ENCODE results near the gene HNMT.

Gene HNMT

GRCh38 chr2:138009622-138010021, 45.3 kb downstream of the HNMT start:
- Histone ChIP-seq H3K36me3 (ENCODE audit: control insufficient read depth, insufficient read depth, low read length) (no peaks in the 10 kb centered on the region), H3K27ac (ENCODE audit: low read depth, low read length) (no peak overlapping the region), H4K5ac (ENCODE audit: low read length) (no peak overlapping the region), H2BK5ac (ENCODE audit: low read length) (no peak overlapping the region), H3K79me2 (ENCODE audit: control insufficient read depth, insufficient read depth, low read length) (no peaks in the 10 kb centered on the region), H2BK15ac (replicated peaks; ENCODE audit: low read depth) (no peak overlapping the region), H3K56ac (ENCODE audit: low read length) (no peak overlapping the region), H3K4me2 (ENCODE audit: low read length) (no peak overlapping the region), H2AK5ac (ENCODE audit: low read length) (no peak overlapping the region), H3K23ac (ENCODE audit: low read length) (no peak overlapping the region), H3K4ac (ENCODE audit: low read depth, low read length) (no peak overlapping the region), H3K9ac (ENCODE audit: low read length) (no peak overlapping the region), H4K8ac (ENCODE audit: low read depth, low read length) (no peak overlapping the region), H2BK120ac (ENCODE audit: low read depth, low read length) (no peak overlapping the region), H3K4me3 (ENCODE audit: low read length) (no peak overlapping the region), H3K18ac (ENCODE audit: low read length) (no peak overlapping the region), H3K79me1 (ENCODE audit: low read length) (no peaks in the 10 kb centered on the region), H3K27me3 (ENCODE audit: insufficient read depth, low read length, poor library complexity) (no peaks in the 10 kb centered on the region), H3K4me1 (ENCODE audit: control insufficient read depth, low read depth, low read length) (no peaks in the 10 kb centered on the region)
- DNase-seq: no peak
- WGBS (ENCODE audit: extremely low coverage, insufficient coverage, low lambda C conversion rate): no CpG with 5 or more reads among the region's 1 CpG

- H4K8ac ChIP-seq (ENCODE audit: low read depth, low read length): no peak overlapping the region
- no peak overlapping the region for H4K5ac ChIP-seq (ENCODE audit: low read length)
- no peak overlapping the region for H3K18ac ChIP-seq (ENCODE audit: low read length)
- H3K27ac ChIP-seq (ENCODE audit: low read depth, low read length): no peak overlapping the region
- H3K27me3 ChIP-seq (ENCODE audit: insufficient read depth, low read length, poor library complexity): no peaks in the 10 kb centered on the region
- no peaks in the 10 kb centered on the region for H3K79me1 ChIP-seq (ENCODE audit: low read length)
- H3K4me2 ChIP-seq (ENCODE audit: low read length): no peak overlapping the region
- no peak overlapping the region for H3K4me3 ChIP-seq (ENCODE audit: low read length)
- no peak overlapping the region for H3K9ac ChIP-seq (ENCODE audit: low read length)
- H3K23ac ChIP-seq (ENCODE audit: low read length): no peak overlapping the region
- no peaks in the 10 kb centered on the region for H3K36me3 ChIP-seq (ENCODE audit: control insufficient read depth, insufficient read depth, low read length)
- no peak overlapping the region for H3K4ac ChIP-seq (ENCODE audit: low read depth, low read length)
- no peaks in the 10 kb centered on the region for H3K4me1 ChIP-seq (ENCODE audit: control insufficient read depth, low read depth, low read length)
- no peaks in the 10 kb centered on the region for H3K79me2 ChIP-seq (ENCODE audit: control insufficient read depth, insufficient read depth, low read length)
- H2BK5ac ChIP-seq (ENCODE audit: low read length): no peak overlapping the region
- no peak overlapping the region for H3K56ac ChIP-seq (ENCODE audit: low read length)
- H2AK5ac ChIP-seq (ENCODE audit: low read length): no peak overlapping the region
- no peak overlapping the region for H2BK120ac ChIP-seq (ENCODE audit: low read depth, low read length)
- WGBS (ENCODE audit: extremely low coverage, insufficient coverage, low lambda C conversion rate): no CpG with 5 or more reads among the region's 4 CpGs
- no peak overlapping the region for H2BK15ac ChIP-seq (replicated peaks; ENCODE audit: low read depth)
- no peak for DNase-seq
These were observed 46.6 kb downstream of the HNMT start for GRCh38 chr2:138010890-138011289.

- no peak overlapping the region for H3K9ac ChIP-seq (ENCODE audit: low read length)
- H4K8ac ChIP-seq (ENCODE audit: low read depth, low read length): no peak overlapping the region
- H3K4me3 ChIP-seq (ENCODE audit: low read length): no peak overlapping the region
- H3K23ac ChIP-seq (ENCODE audit: low read length): no peak overlapping the region
- no peak overlapping the region for H3K56ac ChIP-seq (ENCODE audit: low read length)
- no peak overlapping the region for H3K18ac ChIP-seq (ENCODE audit: low read length)
- H2BK120ac ChIP-seq (ENCODE audit: low read depth, low read length): no peak overlapping the region
- 100% methylated on average over 2 of the region's 3 CpGs for WGBS (ENCODE audit: extremely low coverage, insufficient coverage, low lambda C conversion rate)
- H3K36me3 ChIP-seq (ENCODE audit: control insufficient read depth, insufficient read depth, low read length): no peaks in the 10 kb centered on the region
- no peak overlapping the region for H2BK15ac ChIP-seq (replicated peaks; ENCODE audit: low read depth)
- H4K5ac ChIP-seq (ENCODE audit: low read length): no peak overlapping the region
- H3K27me3 ChIP-seq (ENCODE audit: insufficient read depth, low read length, poor library complexity): no peaks in the 10 kb centered on the region
- no peak overlapping the region for H3K4me2 ChIP-seq (ENCODE audit: low read length)
- H2AK5ac ChIP-seq (ENCODE audit: low read length): no peak overlapping the region
- H3K79me2 ChIP-seq (ENCODE audit: control insufficient read depth, insufficient read depth, low read length): no peaks in the 10 kb centered on the region
- H3K27ac ChIP-seq (ENCODE audit: low read depth, low read length): no peak overlapping the region
- H2BK5ac ChIP-seq (ENCODE audit: low read length): no peak overlapping the region
- no peaks in the 10 kb centered on the region for H3K79me1 ChIP-seq (ENCODE audit: low read length)
- H3K4me1 ChIP-seq (ENCODE audit: control insufficient read depth, low read depth, low read length): no peaks in the 10 kb centered on the region
- no peak overlapping the region for H3K4ac ChIP-seq (ENCODE audit: low read depth, low read length)
- no peak for DNase-seq
These were observed 47.8 kb downstream of the HNMT start for GRCh38 chr2:138012082-138012481.

- no CpG with 5 or more reads among the region's 3 CpGs for WGBS (ENCODE audit: extremely low coverage, insufficient coverage, low lambda C conversion rate)
- H2BK5ac ChIP-seq (ENCODE audit: low read length): no peak overlapping the region
- no peak overlapping the region for H3K9ac ChIP-seq (ENCODE audit: low read length)
- H3K23ac ChIP-seq (ENCODE audit: low read length): no peak overlapping the region
- no peak overlapping the region for H2BK120ac ChIP-seq (ENCODE audit: low read depth, low read length)
- no peak overlapping the region for H3K56ac ChIP-seq (ENCODE audit: low read length)
- no peaks in the 10 kb centered on the region for H3K27me3 ChIP-seq (ENCODE audit: insufficient read depth, low read length, poor library complexity)
- no peak overlapping the region for H2AK5ac ChIP-seq (ENCODE audit: low read length)
- no peaks in the 10 kb centered on the region for H3K79me1 ChIP-seq (ENCODE audit: low read length)
- H3K4me3 ChIP-seq (ENCODE audit: low read length): no peak overlapping the region
- H2BK15ac ChIP-seq (replicated peaks; ENCODE audit: low read depth): no peak overlapping the region
- no peaks in the 10 kb centered on the region for H3K4me1 ChIP-seq (ENCODE audit: control insufficient read depth, low read depth, low read length)
- H3K79me2 ChIP-seq (ENCODE audit: control insufficient read depth, insufficient read depth, low read length): no peaks in the 10 kb centered on the region
- H3K18ac ChIP-seq (ENCODE audit: low read length): no peak overlapping the region
- H3K4me2 ChIP-seq (ENCODE audit: low read length): no peak overlapping the region
- no peak overlapping the region for H4K8ac ChIP-seq (ENCODE audit: low read depth, low read length)
- no peak overlapping the region for H3K27ac ChIP-seq (ENCODE audit: low read depth, low read length)
- no peak overlapping the region for H4K5ac ChIP-seq (ENCODE audit: low read length)
- H3K36me3 ChIP-seq (ENCODE audit: control insufficient read depth, insufficient read depth, low read length): no peaks in the 10 kb centered on the region
- H3K4ac ChIP-seq (ENCODE audit: low read depth, low read length): no peak overlapping the region
- no peak for DNase-seq
These were observed 48.7 kb downstream of the HNMT start for GRCh38 chr2:138012968-138013367.

- no peak overlapping the region for H3K4ac ChIP-seq (ENCODE audit: low read depth, low read length)
- H3K79me1 ChIP-seq (ENCODE audit: low read length): no peaks in the 10 kb centered on the region
- no peak overlapping the region for H4K8ac ChIP-seq (ENCODE audit: low read depth, low read length)
- no peaks in the 10 kb centered on the region for H3K27me3 ChIP-seq (ENCODE audit: insufficient read depth, low read length, poor library complexity)
- H3K27ac ChIP-seq (ENCODE audit: low read depth, low read length): no peak overlapping the region
- no peak overlapping the region for H3K23ac ChIP-seq (ENCODE audit: low read length)
- no peak overlapping the region for H4K5ac ChIP-seq (ENCODE audit: low read length)
- H3K4me2 ChIP-seq (ENCODE audit: low read length): no peak overlapping the region
- H3K18ac ChIP-seq (ENCODE audit: low read length): no peak overlapping the region
- H2BK5ac ChIP-seq (ENCODE audit: low read length): no peak overlapping the region
- no peak overlapping the region for H3K56ac ChIP-seq (ENCODE audit: low read length)
- no peaks in the 10 kb centered on the region for H3K4me1 ChIP-seq (ENCODE audit: control insufficient read depth, low read depth, low read length)
- no peaks in the 10 kb centered on the region for H3K36me3 ChIP-seq (ENCODE audit: control insufficient read depth, insufficient read depth, low read length)
- H3K9ac ChIP-seq (ENCODE audit: low read length): no peak overlapping the region
- no peak for DNase-seq
- no peak overlapping the region for H2BK15ac ChIP-seq (replicated peaks; ENCODE audit: low read depth)
- H3K79me2 ChIP-seq (ENCODE audit: control insufficient read depth, insufficient read depth, low read length): no peaks in the 10 kb centered on the region
- H3K4me3 ChIP-seq (ENCODE audit: low read length): no peak overlapping the region
- H2BK120ac ChIP-seq (ENCODE audit: low read depth, low read length): no peak overlapping the region
- WGBS (ENCODE audit: extremely low coverage, insufficient coverage, low lambda C conversion rate): no CpG with 5 or more reads among the region's 2 CpGs
- H2AK5ac ChIP-seq (ENCODE audit: low read length): no peak overlapping the region
These were observed 49.4 kb downstream of the HNMT start for GRCh38 chr2:138013639-138014038.

- DNase-seq: no peak
- no peak overlapping the region for H2BK15ac ChIP-seq (replicated peaks; ENCODE audit: low read depth)
- H4K8ac ChIP-seq (ENCODE audit: low read depth, low read length): no peak overlapping the region
- no CpG with 5 or more reads among the region's 3 CpGs for WGBS (ENCODE audit: extremely low coverage, insufficient coverage, low lambda C conversion rate)
- no peak overlapping the region for H3K9ac ChIP-seq (ENCODE audit: low read length)
- no peak overlapping the region for H3K4me2 ChIP-seq (ENCODE audit: low read length)
- no peak overlapping the region for H3K27ac ChIP-seq (ENCODE audit: low read depth, low read length)
- no peaks in the 10 kb centered on the region for H3K79me2 ChIP-seq (ENCODE audit: control insufficient read depth, insufficient read depth, low read length)
- no peaks in the 10 kb centered on the region for H3K79me1 ChIP-seq (ENCODE audit: low read length)
- H2AK5ac ChIP-seq (ENCODE audit: low read length): no peak overlapping the region
- H3K36me3 ChIP-seq (ENCODE audit: control insufficient read depth, insufficient read depth, low read length): no peaks in the 10 kb centered on the region
- no peak overlapping the region for H2BK5ac ChIP-seq (ENCODE audit: low read length)
- H3K23ac ChIP-seq (ENCODE audit: low read length): no peak overlapping the region
- no peak overlapping the region for H3K4me3 ChIP-seq (ENCODE audit: low read length)
- no peaks in the 10 kb centered on the region for H3K4me1 ChIP-seq (ENCODE audit: control insufficient read depth, low read depth, low read length)
- H4K5ac ChIP-seq (ENCODE audit: low read length): no peak overlapping the region
- H3K18ac ChIP-seq (ENCODE audit: low read length): no peak overlapping the region
- no peak overlapping the region for H3K4ac ChIP-seq (ENCODE audit: low read depth, low read length)
- H2BK120ac ChIP-seq (ENCODE audit: low read depth, low read length): no peak overlapping the region
- no peak overlapping the region for H3K56ac ChIP-seq (ENCODE audit: low read length)
- no peaks in the 10 kb centered on the region for H3K27me3 ChIP-seq (ENCODE audit: insufficient read depth, low read length, poor library complexity)
These were observed 51.2 kb downstream of the HNMT start for GRCh38 chr2:138015494-138015893.
